Activated naive CD4-positive, alpha-beta T cell treated with anti-CD3 and anti-CD28 coated beads for 36 hours (primary cell): ENCODE results near the gene ENDOG. TPM values are rescaled to one million over a fixed set of nuclear protein-coding genes. Genes with fewer than 3 reads are reported as not detected.
A peak's percentile ranks its signal among the peaks of the same experiment; 100 is the strongest.
"Not testable (repeated sequence)": the region's sequence is repeated elsewhere in the genome, so short reads cannot be mapped to it uniquely, and the experiment has no call there.

Experiments used
- CTCF ChIA-PET: fragments of 350-600 bp; sonication (Branson Sonifier 250); formaldehyde crosslinking; loops from one replicate; lab custom pipeline; 2021; ENCODE audit warnings: antibody characterized with exemption; lab: Charles Lee
- DNase-seq: peaks from one replicate; pipeline ENCODE4 v3.0.0-alpha.2; 2020
- H3K27ac Mint-ChIP-seq: one replicate; pipeline ENCODE4 v1.8.0; 2021; ENCODE audit warnings: mild to moderate bottlenecking, mixed read lengths
- H3K27me3 Mint-ChIP-seq: one replicate; pipeline ENCODE4 v1.8.0; 2021; ENCODE audit warnings: low read depth, mixed read lengths
- H3K36me3 Mint-ChIP-seq: one replicate; pipeline ENCODE4 v1.8.0; 2021; ENCODE audit warnings: low read depth, mixed read lengths
- H3K4me1 Mint-ChIP-seq: one replicate; pipeline ENCODE4 v1.8.0; 2021; ENCODE audit warnings: low read depth, mixed read lengths
- H3K4me3 Mint-ChIP-seq: one replicate; pipeline ENCODE4 v1.8.0; 2021; ENCODE audit warnings: mild to moderate bottlenecking, moderate library complexity, mixed read lengths
- H3K9me3 Mint-ChIP-seq: one replicate; pipeline ENCODE4 v1.8.0; 2021; ENCODE audit warnings: mixed read lengths
- intact Hi-C: fragments of 100-400 bp; cut with micrococcal nuclease; formaldehyde crosslinking; loops from one replicate; pipeline ENCODE4 v1.15.1; 2023
- total RNA-seq, 2 experiments: library from RNA; stranded (reverse); gene quantifications; one replicate each; pipeline ENCODE4 v1.2.3, GENCODE V29; 2021

The ENDOG gene
- 10 to 100 TPM in 1 of 2 experiments, 1 to 10 TPM in 1; 9.9 to 10.3 TPM for total RNA-seq

- no peaks in the 10 kb centered on the region for H3K9me3 Mint-ChIP-seq
- H3K36me3 Mint-ChIP-seq, result peaks cover 6% of the 10 kb centered on the region
- H3K27ac Mint-ChIP-seq, result peak within 1 kb of the TSS; percentile 24
- no peaks in the 10 kb centered on the region for H3K27me3 Mint-ChIP-seq
- CTCF ChIA-PET, result interaction anchor here (0.6 to 3.3 kb wide), 23 partner anchors 9 to 395 kb away, joined by 3 to 21 read pairs (median 4); partner anchors contain the start of genes SH3GLB2 and SPOUT1
- DNase-seq, result peak; percentile 98
- intact Hi-C loops, result loop anchor here (1.0 to 5.0 kb wide), 9 partner anchors 11 to 1759 kb away; partner anchors contain the start of genes CRAT, FUBP3, PKN3 and PTPA
- H3K4me1 Mint-ChIP-seq, result peaks cover 22% of the 10 kb centered on the region
- peak within 1 kb of the TSS; percentile 82 for H3K4me3 Mint-ChIP-seq
Observed at GRCh38 chr9:128818099-128818838, at the start of gene ENDOG. ENDOG (plus strand) TSS chr9:128818500; CDS start chr9:128818685, 185 bp downstream.

GRCh38 chr9:128768606-128769005 lies 49.7 kb upstream of the ENDOG start:
- H3K4me3 Mint-ChIP-seq, result no peak overlapping the region
- peaks cover 29% of the 10 kb centered on the region for H3K4me1 Mint-ChIP-seq
- intact Hi-C loops, result no loop called here
- no peak overlapping the region for H3K27ac Mint-ChIP-seq
- no peaks in the 10 kb centered on the region for H3K9me3 Mint-ChIP-seq
- CTCF ChIA-PET, result no interaction called here
- H3K36me3 Mint-ChIP-seq, result peaks cover 2% of the 10 kb centered on the region
- no peak for DNase-seq
- no peaks in the 10 kb centered on the region for H3K27me3 Mint-ChIP-seq

DNA sequence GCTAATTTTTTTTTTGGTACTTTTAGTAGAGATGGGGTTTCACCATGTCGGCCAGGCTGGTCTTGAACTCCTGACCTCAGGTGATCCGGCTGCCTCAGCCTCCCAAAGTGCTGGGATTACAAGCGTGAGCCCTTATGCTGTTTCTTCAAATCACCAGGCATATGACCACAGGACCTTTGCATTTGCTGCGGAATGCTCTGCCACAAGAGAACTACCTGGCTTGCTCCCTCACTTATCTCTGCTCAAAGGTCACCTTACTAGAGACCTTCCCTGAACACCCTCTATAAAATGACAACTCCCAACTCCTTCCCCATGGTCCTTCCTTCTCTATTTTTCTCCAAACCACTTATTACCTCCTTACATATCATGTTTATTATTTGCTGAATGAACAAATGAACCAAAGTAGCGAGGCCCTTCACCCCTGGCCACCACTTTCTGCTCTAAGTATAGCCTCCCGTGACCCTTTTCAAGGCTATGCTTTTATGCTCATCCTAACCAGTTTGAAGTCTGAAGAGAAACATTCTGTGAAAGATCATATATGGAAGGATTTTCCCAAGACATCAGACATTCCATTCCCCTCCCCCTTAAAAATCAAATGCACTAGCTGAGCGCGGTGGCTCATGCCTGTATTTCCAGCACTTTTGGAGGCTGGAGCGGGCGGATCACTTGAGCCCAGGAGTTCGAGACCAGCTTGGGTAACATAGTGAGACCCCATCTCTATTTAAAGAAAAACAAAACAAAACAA lies 47.8 kb upstream of the ENDOG start:
- CTCF ChIA-PET, result interaction anchor here (0.8 to 0.9 kb wide), 2 partner anchors 19 to 47 kb away, joined by 3 to 4 read pairs; no protein-coding TSS in a partner anchor
- intact Hi-C loops, result loop anchor here (1.0 to 5.0 kb wide), 6 partner anchors 46 to 398 kb away; partner anchors contain the start of genes DYNC2I2, ENDOG, SET and SPTAN1
- peaks cover 24% of the 10 kb centered on the region for H3K4me1 Mint-ChIP-seq
- peak overlapping the region; percentile 90 for H3K27ac Mint-ChIP-seq
- peak overlapping the region; percentile 95 for H3K4me3 Mint-ChIP-seq
- H3K36me3 Mint-ChIP-seq, result peaks cover 2% of the 10 kb centered on the region
- no peak for DNase-seq
- no peaks in the 10 kb centered on the region for H3K27me3 Mint-ChIP-seq
- H3K9me3 Mint-ChIP-seq, result peaks cover 2% of the 10 kb centered on the region

DNA sequence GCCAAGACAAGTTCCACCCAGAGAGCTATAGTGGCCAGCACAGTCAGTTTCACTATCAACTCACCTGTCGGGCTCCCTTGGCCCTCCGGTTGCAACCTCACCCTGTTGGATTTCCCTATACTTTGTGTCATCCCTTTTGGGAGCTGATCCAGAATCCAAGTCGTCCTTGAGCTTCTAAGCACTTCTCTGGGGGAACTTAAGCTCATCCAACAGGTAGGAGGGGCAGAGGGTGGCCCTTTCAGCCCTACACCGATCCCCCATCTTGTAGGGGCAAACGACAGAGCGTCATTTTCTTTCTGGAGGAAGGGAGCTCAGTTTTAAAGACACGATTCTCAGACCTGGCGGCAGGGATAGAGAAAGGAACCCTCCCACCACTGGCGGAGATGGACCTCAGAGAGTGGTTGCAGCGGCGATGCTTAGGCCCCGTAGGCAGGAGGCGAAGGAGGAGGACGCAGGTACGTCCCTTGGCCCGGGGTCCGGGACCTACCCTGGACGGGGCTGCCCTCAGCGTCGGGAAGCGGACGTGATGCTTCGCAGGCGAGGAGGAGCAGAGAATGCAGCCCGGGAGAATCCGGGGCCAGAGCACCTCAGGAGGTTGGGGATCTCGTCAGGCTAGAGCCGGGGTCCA lies 47.1 kb upstream of the ENDOG start:
- CTCF ChIA-PET, result interaction anchor here (0.9 kb wide), 1 partner anchor 18 kb away, joined by 3 read pairs; no protein-coding TSS in a partner anchor
- H3K4me3 Mint-ChIP-seq, result peak overlapping the region; percentile 95
- no peak for DNase-seq
- H3K27me3 Mint-ChIP-seq, result no peaks in the 10 kb centered on the region
- H3K9me3 Mint-ChIP-seq, result peaks cover 2% of the 10 kb centered on the region
- H3K4me1 Mint-ChIP-seq, result peaks cover 24% of the 10 kb centered on the region
- H3K27ac Mint-ChIP-seq, result peak overlapping the region; percentile 90
- intact Hi-C loops, result loop anchor here (1.0 to 5.0 kb wide), 6 partner anchors 47 to 399 kb away; partner anchors contain the start of genes DYNC2I2, ENDOG, SET and SPTAN1
- H3K36me3 Mint-ChIP-seq, result peaks cover 2% of the 10 kb centered on the region

DNA sequence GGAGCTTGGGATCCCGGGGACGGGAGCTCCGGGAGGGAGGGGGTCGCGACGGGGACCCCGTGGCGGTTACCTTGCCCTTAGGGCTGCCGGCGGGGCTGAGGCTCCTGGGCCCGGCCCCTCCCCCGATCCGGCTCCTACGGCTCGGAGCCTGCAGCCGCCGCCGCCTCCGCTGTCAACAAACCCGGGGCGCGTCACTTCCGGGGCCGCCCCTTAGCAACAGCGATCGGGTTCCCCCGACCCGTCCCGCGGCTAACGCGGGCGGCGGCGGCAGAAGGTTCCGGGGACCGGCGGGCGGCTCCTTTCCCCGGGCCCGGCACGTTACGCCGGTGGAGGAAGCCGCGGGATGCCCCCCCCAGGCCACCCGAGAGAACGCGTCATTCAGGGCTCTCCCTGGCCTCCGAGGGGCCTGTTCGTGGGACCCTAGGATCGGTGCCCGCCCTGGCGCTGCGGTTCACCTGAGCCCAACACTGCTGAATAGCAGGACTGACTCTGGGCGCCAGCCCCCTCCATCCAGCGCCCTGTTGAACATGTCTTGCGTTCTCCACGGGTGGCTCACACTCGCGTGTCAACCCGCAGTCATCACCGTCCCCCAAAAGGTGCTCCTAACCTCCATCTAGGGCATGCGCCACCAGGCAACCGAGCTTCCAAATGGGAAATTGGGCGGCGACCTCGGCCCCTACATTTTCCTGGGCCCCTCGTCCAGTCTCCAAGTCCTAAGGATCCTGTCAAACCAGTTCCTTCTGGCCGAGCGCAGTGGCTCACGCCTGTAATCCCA lies 46.4 kb upstream of the ENDOG start, which contains the start of gene ZER1:
Gene ZER1, minus strand, starts transcription at position 183 of the 775 bp plus-strand sequence. CDS start 16,362 bp downstream, outside the sequence.
- Mint-ChIP-seq H3K4me1 (peaks cover 24% of the 10 kb centered on the region), H3K9me3 (peaks cover 2% of the 10 kb centered on the region), H3K27me3 (no peaks in the 10 kb centered on the region), H3K27ac (peak within 1 kb of the TSS; percentile 90), H3K4me3 (peak within 1 kb of the TSS; percentile 95), H3K36me3 (peaks cover 2% of the 10 kb centered on the region)
- peak; percentile 95 for DNase-seq
- CTCF ChIA-PET, result interaction anchor here (0.6 to 0.9 kb wide), 2 partner anchors 14 to 17 kb away, joined by 3 to 4 read pairs; no protein-coding TSS in a partner anchor
- intact Hi-C loops, result loop anchor here (1.0 to 5.0 kb wide), 7 partner anchors 15 to 400 kb away; partner anchors contain the start of genes DYNC2I2, ENDOG, SET and SPTAN1

DNA sequence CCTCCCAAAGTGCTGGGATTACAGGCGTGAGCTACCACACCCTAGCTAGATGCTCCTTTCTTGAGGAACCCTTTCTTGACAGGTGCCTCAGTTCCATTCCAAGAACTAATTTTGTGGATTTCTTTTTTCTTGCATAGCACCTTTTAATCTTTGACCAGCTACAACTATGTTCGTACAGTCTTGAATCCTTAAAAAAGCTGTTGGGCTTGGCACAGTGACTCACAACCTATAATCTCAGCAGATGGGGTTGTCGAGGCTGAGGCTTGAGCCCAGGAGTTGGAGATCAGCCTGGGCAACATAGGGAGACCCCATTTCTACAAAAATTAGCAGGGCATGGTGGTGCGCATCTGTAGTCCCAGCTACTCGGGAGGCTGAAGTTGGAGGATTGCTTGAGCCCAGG lies 45.3 kb upstream of the ENDOG start:
- H3K4me3 Mint-ChIP-seq, result peak overlapping the region; percentile 81
- no peak for DNase-seq
- no peaks in the 10 kb centered on the region for H3K36me3 Mint-ChIP-seq
- CTCF ChIA-PET, result no interaction called here
- H3K4me1 Mint-ChIP-seq, result peaks cover 18% of the 10 kb centered on the region
- H3K27ac Mint-ChIP-seq, result no peak overlapping the region
- H3K27me3 Mint-ChIP-seq, result no peaks in the 10 kb centered on the region
- intact Hi-C loops, result loop anchor here (5.0 kb wide), 2 partner anchors 116 to 401 kb away; partner anchors contain the start of genes DYNC2I2 and URM1
- H3K9me3 Mint-ChIP-seq, result peaks cover 2% of the 10 kb centered on the region

DNA sequence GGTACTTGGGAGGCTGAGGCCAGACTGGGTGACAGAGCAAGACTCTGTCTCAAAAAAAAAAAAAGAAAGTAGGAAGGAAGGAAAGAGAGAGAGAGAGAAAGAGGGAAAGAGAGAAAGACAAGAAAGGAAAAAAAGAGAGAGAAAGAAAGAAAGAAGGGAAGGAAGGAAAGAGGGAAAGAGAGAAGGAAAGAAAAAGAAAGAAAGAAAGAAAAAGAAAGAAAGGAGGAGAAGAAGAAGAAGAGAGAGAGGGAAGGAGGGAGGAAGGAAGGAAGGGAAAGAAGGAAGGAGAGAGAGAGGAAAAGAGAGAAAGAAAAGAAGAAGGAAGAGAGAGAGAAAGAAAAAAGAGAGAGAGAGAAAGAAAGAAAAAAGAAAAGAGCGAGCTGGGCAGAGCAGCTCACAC lies 43.5 kb upstream of the ENDOG start:
- CTCF ChIA-PET, result no interaction called here
- DNase-seq, result no peak
- H3K4me3 Mint-ChIP-seq, result no peak overlapping the region
- peaks cover 12% of the 10 kb centered on the region for H3K4me1 Mint-ChIP-seq
- intact Hi-C loops, result loop anchor here (5.0 kb wide), 2 partner anchors 118 to 403 kb away; partner anchors contain the start of genes DYNC2I2 and URM1
- no peaks in the 10 kb centered on the region for H3K27me3 Mint-ChIP-seq
- H3K36me3 Mint-ChIP-seq, result no peaks in the 10 kb centered on the region
- no peak overlapping the region for H3K27ac Mint-ChIP-seq
- H3K9me3 Mint-ChIP-seq, result peaks cover 2% of the 10 kb centered on the region

DNA sequence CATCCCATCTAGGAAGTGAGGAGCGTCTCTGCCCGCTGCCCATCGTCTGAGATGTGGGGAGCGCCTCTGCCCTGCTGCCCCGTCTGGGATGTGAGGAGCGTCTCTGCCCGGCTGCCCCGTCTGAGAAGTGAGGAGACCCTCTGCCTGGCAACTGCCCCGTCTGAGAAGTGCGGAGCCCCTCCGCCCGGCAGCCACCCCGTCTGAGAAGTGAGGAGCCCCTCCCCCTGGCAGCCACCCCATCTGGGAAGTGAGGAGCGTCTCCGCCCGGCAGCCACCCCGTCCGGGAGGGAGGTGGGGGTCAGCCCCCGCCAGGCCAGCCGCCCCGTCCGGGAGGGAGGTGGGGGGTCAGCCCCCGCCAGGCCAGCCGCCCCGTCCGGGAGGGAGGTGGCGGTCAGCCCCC lies 38.2 kb upstream of the ENDOG start:
- intact Hi-C loops, H3K27me3 Mint-ChIP-seq, H3K9me3 Mint-ChIP-seq, CTCF ChIA-PET, H3K36me3 Mint-ChIP-seq, DNase-seq, H3K4me3 Mint-ChIP-seq, H3K27ac Mint-ChIP-seq: not testable (repeated sequence)
- peaks cover 10% of the 10 kb centered on the region for H3K4me1 Mint-ChIP-seq

DNA sequence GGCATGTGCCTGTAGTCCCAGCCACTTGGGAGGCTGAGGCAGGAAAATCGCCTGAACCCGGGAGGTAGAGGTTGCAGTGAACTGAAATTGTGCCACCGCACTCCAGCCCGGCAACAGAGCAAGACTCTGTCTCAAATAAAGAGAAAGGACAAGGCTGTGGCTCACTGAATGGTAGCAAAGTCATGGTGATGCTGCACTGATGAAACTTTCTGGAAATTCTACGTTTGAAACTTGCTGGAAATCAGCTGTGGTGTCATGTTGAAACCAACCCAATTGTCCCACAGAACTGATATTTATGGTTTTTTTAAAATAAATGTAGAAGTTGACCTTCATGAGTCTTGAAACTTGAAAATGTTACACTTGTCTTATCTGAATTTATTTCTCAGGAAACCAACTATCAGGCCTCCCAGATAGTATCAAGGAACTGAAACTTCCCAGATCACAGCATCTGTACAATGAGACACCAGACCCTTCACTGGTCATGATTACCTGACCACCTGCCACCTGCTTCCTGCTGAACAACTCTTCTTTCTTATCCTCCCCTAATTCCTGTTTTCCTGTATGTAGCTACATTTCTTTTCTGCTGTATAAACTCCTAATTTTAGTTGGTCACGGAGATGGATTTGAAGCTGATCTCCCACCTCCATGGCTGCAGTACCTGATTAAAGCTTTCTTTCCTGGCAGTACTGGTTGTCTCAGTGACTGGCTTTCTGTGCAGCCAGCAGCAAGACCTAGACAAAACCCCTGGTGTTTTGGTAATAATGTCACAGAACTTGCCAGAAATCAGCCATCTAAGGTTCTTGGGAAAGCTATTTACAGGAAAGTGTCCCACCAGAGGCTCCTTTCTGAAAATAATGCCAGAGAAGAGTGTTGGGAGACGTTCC lies 36.9 kb upstream of the ENDOG start:
- H3K27me3 Mint-ChIP-seq, result no peaks in the 10 kb centered on the region
- no peaks in the 10 kb centered on the region for H3K36me3 Mint-ChIP-seq
- CTCF ChIA-PET, result no interaction called here
- intact Hi-C loops, result no loop called here
- no peak overlapping the region for H3K27ac Mint-ChIP-seq
- peaks cover 10% of the 10 kb centered on the region for H3K4me1 Mint-ChIP-seq
- DNase-seq, result no peak
- no peak overlapping the region for H3K4me3 Mint-ChIP-seq
- H3K9me3 Mint-ChIP-seq, result peaks cover 5% of the 10 kb centered on the region

GRCh38 chr9:128782669-128783068 lies 35.6 kb upstream of the ENDOG start:
- no peaks in the 10 kb centered on the region for H3K27me3 Mint-ChIP-seq

More at GRCh38 chr9:128782669-128783068, 35.6 kb upstream of the ENDOG start:
- no peak overlapping the region for H3K27ac Mint-ChIP-seq
- peaks cover 12% of the 10 kb centered on the region for H3K4me1 Mint-ChIP-seq
- H3K4me3 Mint-ChIP-seq, result no peak overlapping the region
- peaks cover 5% of the 10 kb centered on the region for H3K9me3 Mint-ChIP-seq
- no peak for DNase-seq
- intact Hi-C loops, result no loop called here
- CTCF ChIA-PET, result interaction anchor here (0.7 kb wide), 1 partner anchor 341 kb away, joined by 3 read pairs; no protein-coding TSS in a partner anchor
- no peaks in the 10 kb centered on the region for H3K36me3 Mint-ChIP-seq
